ENCODE data around the gene UBC. TPM values are rescaled to one million over a fixed set of nuclear protein-coding genes. Genes with fewer than 3 reads are reported as not detected.

UBC gene
- total RNA-seq, 1 donor from 2014 or later, result 1,214 TPM

- Histone ChIP-seq H3K9ac (ENCODE audit: low read length) (no peak overlapping the region), H3K79me2 (ENCODE audit: insufficient read depth, low read length) (no peaks in the 10 kb centered on the region), H3K36me3 (ENCODE audit: insufficient read depth, low read length) (peaks cover 8% of the 10 kb centered on the region), H4K20me1 (ENCODE audit: insufficient read depth, low read length) (no peaks in the 10 kb centered on the region), H3K4me3 (ENCODE audit: insufficient read depth, low read depth, low read length) (no peak overlapping the region), H3K27ac (ENCODE audit: low read depth, low read length) (no peak overlapping the region), H2AFZ (ENCODE audit: low read depth, low read length) (no peak overlapping the region), H3K9me3 (ENCODE audit: insufficient read depth, low read depth, low read length) (no peaks in the 10 kb centered on the region), H3K4me1 (ENCODE audit: insufficient read depth, low read length) (no peaks in the 10 kb centered on the region), H3K27me3 (ENCODE audit: insufficient read depth, low read length) (no peaks in the 10 kb centered on the region), H3K4me2 (ENCODE audit: low read length) (no peak overlapping the region)
- Mint-ChIP-seq H3K36me3 (ENCODE audit: low read depth, unreplicated experiment) (peaks cover 18% of the 10 kb centered on the region), H3K4me3 (ENCODE audit: unreplicated experiment) (no peak overlapping the region), H3K27ac (ENCODE audit: unreplicated experiment) (no peak overlapping the region), H3K4me1 (ENCODE audit: low read depth, unreplicated experiment) (no peaks in the 10 kb centered on the region), H3K9me3 (ENCODE audit: unreplicated experiment) (no peaks in the 10 kb centered on the region), H3K27me3 (ENCODE audit: low read depth, unreplicated experiment) (no peaks in the 10 kb centered on the region)
- no peak for DNase-seq (ENCODE audit: low read depth)
- FAIRE-seq, result no peak
- TF ChIP-seq EZH2 (IDR thresholded peaks at IDR 0.05; ENCODE audit: insufficient read depth, low read length) (no peak), CTCF (IDR thresholded peaks at IDR 0.05; ENCODE audit: insufficient read depth, low read depth, low read length) (no peak)
Observed at GRCh38 chr12:124953689-124954405, 39.4 kb upstream of the UBC start.

- Histone ChIP-seq H3K4me3 (ENCODE audit: insufficient read depth, low read depth, low read length) (no peak overlapping the region), H3K27me3 (ENCODE audit: insufficient read depth, low read length) (no peaks in the 10 kb centered on the region), H3K4me1 (ENCODE audit: insufficient read depth, low read length) (no peaks in the 10 kb centered on the region), H2AFZ (ENCODE audit: low read depth, low read length) (no peak overlapping the region), H3K36me3 (ENCODE audit: insufficient read depth, low read length) (peaks cover 8% of the 10 kb centered on the region), H3K27ac (ENCODE audit: low read depth, low read length) (no peak overlapping the region), H4K20me1 (ENCODE audit: insufficient read depth, low read length) (no peaks in the 10 kb centered on the region), H3K79me2 (ENCODE audit: insufficient read depth, low read length) (no peaks in the 10 kb centered on the region), H3K9me3 (ENCODE audit: insufficient read depth, low read depth, low read length) (no peaks in the 10 kb centered on the region), H3K9ac (ENCODE audit: low read length) (no peak overlapping the region), H3K4me2 (ENCODE audit: low read length) (no peak overlapping the region)
- H3K27me3 Mint-ChIP-seq (ENCODE audit: low read depth, unreplicated experiment), result no peaks in the 10 kb centered on the region
- no peak for FAIRE-seq
- H3K27ac Mint-ChIP-seq (ENCODE audit: unreplicated experiment), result no peak overlapping the region
- no peaks in the 10 kb centered on the region for H3K9me3 Mint-ChIP-seq (ENCODE audit: unreplicated experiment)
- TF ChIP-seq EZH2 (IDR thresholded peaks at IDR 0.05; ENCODE audit: insufficient read depth, low read length) (no peak), CTCF (IDR thresholded peaks at IDR 0.05; ENCODE audit: insufficient read depth, low read depth, low read length) (no peak)
- H3K4me3 Mint-ChIP-seq (ENCODE audit: unreplicated experiment), result no peak overlapping the region
- peaks cover 18% of the 10 kb centered on the region for H3K36me3 Mint-ChIP-seq (ENCODE audit: low read depth, unreplicated experiment)
- DNase-seq (ENCODE audit: low read depth), result no peak
- no peaks in the 10 kb centered on the region for H3K4me1 Mint-ChIP-seq (ENCODE audit: low read depth, unreplicated experiment)
Observed at GRCh38 chr12:124952801-124953200, 38.4 kb upstream of the UBC start.

GRCh38 chr12:124952295-124952694, 37.8 kb upstream of the UBC start:
- no peaks in the 10 kb centered on the region for H3K4me1 ChIP-seq (ENCODE audit: insufficient read depth, low read length)
- no peak overlapping the region for H3K4me2 ChIP-seq (ENCODE audit: low read length)
- TF ChIP-seq EZH2 (IDR thresholded peaks at IDR 0.05; ENCODE audit: insufficient read depth, low read length), result no peak
- no peak for TF ChIP-seq CTCF (IDR thresholded peaks at IDR 0.05; ENCODE audit: insufficient read depth, low read depth, low read length)
- H3K36me3 ChIP-seq (ENCODE audit: insufficient read depth, low read length), result peaks cover 8% of the 10 kb centered on the region
- no peaks in the 10 kb centered on the region for H3K9me3 Mint-ChIP-seq (ENCODE audit: unreplicated experiment)
- no peak overlapping the region for H2AFZ ChIP-seq (ENCODE audit: low read depth, low read length)
- H3K4me1 Mint-ChIP-seq (ENCODE audit: low read depth, unreplicated experiment), result no peaks in the 10 kb centered on the region
- H3K27ac ChIP-seq (ENCODE audit: low read depth, low read length), result no peak overlapping the region
- H3K9me3 ChIP-seq (ENCODE audit: insufficient read depth, low read depth, low read length), result no peaks in the 10 kb centered on the region
- H3K79me2 ChIP-seq (ENCODE audit: insufficient read depth, low read length), result no peaks in the 10 kb centered on the region
- no peak for FAIRE-seq
- H3K27me3 Mint-ChIP-seq (ENCODE audit: low read depth, unreplicated experiment), result no peaks in the 10 kb centered on the region
- DNase-seq (ENCODE audit: low read depth), result no peak
- H4K20me1 ChIP-seq (ENCODE audit: insufficient read depth, low read length), result no peaks in the 10 kb centered on the region
- no peak overlapping the region for H3K4me3 ChIP-seq (ENCODE audit: insufficient read depth, low read depth, low read length)
- no peaks in the 10 kb centered on the region for H3K27me3 ChIP-seq (ENCODE audit: insufficient read depth, low read length)
- no peak overlapping the region for H3K4me3 Mint-ChIP-seq (ENCODE audit: unreplicated experiment)
- peaks cover 15% of the 10 kb centered on the region for H3K36me3 Mint-ChIP-seq (ENCODE audit: low read depth, unreplicated experiment)
- H3K27ac Mint-ChIP-seq (ENCODE audit: unreplicated experiment), result no peak overlapping the region
- no peak overlapping the region for H3K9ac ChIP-seq (ENCODE audit: low read length)
